ENCODE data around the gene ADAMTS2.

Gene ADAMTS2

DNA sequence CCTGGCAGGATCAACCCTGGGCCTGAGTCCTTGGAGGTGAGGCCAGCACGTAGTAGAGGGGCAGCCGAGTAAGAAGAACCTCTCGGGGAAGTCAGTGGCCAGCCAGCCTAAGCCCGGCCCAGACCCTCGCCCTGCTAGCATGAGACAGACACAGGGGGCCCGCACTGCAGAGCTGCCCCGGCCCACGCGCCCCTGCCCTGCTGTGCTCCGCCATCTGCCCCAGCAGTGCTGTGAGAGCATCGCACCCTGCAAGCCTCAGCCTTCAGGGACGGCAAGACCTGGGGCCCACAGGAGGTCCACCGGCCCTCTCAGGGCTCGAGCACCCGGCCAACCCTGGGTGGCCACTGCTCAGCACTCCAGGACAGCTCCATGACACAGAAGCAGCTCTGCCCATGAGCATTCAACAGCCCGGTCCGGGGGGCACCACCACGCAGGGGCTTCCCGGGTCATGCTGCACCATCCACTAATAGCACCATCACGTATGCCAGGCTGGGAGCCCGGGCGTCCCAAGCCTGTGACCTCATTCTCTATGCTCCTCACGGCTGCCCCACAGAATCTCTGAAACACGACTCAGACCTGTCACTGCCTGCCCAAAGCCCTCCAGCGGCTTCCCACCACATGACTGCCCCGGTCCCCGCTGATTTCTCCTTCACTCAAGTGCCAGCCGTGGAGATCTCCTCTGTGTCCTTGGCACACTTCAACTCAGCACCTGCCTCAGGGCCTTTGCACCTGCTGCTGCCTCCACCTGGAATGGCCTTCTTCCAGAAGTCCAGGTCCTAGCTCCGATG, 38.1 kb downstream of the ADAMTS2 start:
- TF ChIP-seq, protein P1, sequence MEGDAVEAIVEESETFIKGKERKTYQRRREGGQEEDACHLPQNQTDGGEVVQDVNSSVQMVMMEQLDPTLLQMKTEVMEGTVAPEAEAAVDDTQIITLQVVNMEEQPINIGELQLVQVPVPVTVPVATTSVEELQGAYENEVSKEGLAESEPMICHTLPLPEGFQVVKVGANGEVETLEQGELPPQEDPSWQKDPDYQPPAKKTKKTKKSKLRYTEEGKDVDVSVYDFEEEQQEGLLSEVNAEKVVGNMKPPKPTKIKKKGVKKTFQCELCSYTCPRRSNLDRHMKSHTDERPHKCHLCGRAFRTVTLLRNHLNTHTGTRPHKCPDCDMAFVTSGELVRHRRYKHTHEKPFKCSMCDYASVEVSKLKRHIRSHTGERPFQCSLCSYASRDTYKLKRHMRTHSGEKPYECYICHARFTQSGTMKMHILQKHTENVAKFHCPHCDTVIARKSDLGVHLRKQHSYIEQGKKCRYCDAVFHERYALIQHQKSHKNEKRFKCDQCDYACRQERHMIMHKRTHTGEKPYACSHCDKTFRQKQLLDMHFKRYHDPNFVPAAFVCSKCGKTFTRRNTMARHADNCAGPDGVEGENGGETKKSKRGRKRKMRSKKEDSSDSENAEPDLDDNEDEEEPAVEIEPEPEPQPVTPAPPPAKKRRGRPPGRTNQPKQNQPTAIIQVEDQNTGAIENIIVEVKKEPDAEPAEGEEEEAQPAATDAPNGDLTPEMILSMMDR (IDR thresholded peaks at IDR 0.05; ENCODE audit: control extremely low read depth, extremely low read depth, low read depth, missing control alignments), result no peak
- CTCF ChIA-PET, result no interaction called here
- POLR2A ChIA-PET, result no interaction called here
- DNase-seq (ENCODE audit: extremely low spot score), result no peak

GRCh38 chr5:179306191-179307012, 38.9 kb downstream of the ADAMTS2 start:
- POLR2A ChIA-PET, result no interaction called here
- no peak for DNase-seq (ENCODE audit: extremely low spot score)
- CTCF ChIA-PET, result interaction anchor here (0.7 kb wide), 1 partner anchor 17 kb away, joined by 3 read pairs; no protein-coding TSS in a partner anchor
- TF ChIP-seq, protein P1 (IDR thresholded peaks at IDR 0.05; ENCODE audit: control extremely low read depth, extremely low read depth, low read depth, missing control alignments), result no peak

- TF ChIP-seq, protein P1 (IDR thresholded peaks at IDR 0.05; ENCODE audit: control extremely low read depth, extremely low read depth, low read depth, missing control alignments), result no peak
- DNase-seq (ENCODE audit: extremely low spot score), result no peak
- ChIA-PET CTCF (no interaction called here), POLR2A (no interaction called here)
Measured at GRCh38 chr5:179304871-179305270, 40.4 kb downstream of the ADAMTS2 start.

DNA sequence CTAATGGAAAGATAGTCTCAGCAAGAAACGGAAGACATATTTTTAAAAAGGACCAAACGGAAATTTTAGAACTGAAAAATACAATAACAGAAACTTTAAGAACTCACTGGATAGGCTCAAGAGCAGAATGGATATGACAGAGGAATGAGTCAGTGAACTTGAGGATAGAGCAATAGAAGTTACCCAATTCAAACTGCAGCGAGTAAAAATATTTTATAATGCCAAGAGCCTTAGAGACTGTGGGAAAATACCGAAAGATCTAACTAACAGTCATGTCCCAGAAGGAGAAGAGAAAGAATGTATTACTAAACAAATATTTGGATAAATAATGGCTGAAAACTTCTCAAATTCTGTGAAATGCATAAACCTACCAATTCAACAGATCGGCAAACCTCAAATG, 40.8 kb downstream of the ADAMTS2 start:
- DNase-seq (ENCODE audit: extremely low spot score), result no peak
- CTCF ChIA-PET, result no interaction called here
- TF ChIP-seq, protein P1 (IDR thresholded peaks at IDR 0.05; ENCODE audit: control extremely low read depth, extremely low read depth, low read depth, missing control alignments), result no peak
- POLR2A ChIA-PET, result no interaction called here

- ChIA-PET POLR2A (no interaction called here), CTCF (no interaction called here)
- TF ChIP-seq, protein P1 (IDR thresholded peaks at IDR 0.05; ENCODE audit: control extremely low read depth, extremely low read depth, low read depth, missing control alignments), result no peak
- DNase-seq (ENCODE audit: extremely low spot score), result no peak
Measured at GRCh38 chr5:179303451-179304200, 41.6 kb downstream of the ADAMTS2 start.

- ChIA-PET POLR2A (no interaction called here), CTCF (no interaction called here)
- TF ChIP-seq, protein P1 (IDR thresholded peaks at IDR 0.05; ENCODE audit: control extremely low read depth, extremely low read depth, low read depth, missing control alignments), result no peak
- DNase-seq (ENCODE audit: extremely low spot score), result no peak
Measured at GRCh38 chr5:179302499-179303185, 42.6 kb downstream of the ADAMTS2 start.
